ENCODE results near the gene SDK1.
"Not testable (repeated sequence)": the region's sequence is repeated elsewhere in the genome, so short reads cannot be mapped to it uniquely, and the experiment has no call there.

SDK1 gene

GRCh38 chr7:4085937-4086691 is 785.1 kb downstream of the SDK1 start:
- DNase-seq (ENCODE audit: low read depth) = no peak
- no peak for TF ChIP-seq CTCF (IDR thresholded peaks at IDR 0.05; ENCODE audit: control insufficient read depth, extremely low read depth, insufficient read depth)

DNA sequence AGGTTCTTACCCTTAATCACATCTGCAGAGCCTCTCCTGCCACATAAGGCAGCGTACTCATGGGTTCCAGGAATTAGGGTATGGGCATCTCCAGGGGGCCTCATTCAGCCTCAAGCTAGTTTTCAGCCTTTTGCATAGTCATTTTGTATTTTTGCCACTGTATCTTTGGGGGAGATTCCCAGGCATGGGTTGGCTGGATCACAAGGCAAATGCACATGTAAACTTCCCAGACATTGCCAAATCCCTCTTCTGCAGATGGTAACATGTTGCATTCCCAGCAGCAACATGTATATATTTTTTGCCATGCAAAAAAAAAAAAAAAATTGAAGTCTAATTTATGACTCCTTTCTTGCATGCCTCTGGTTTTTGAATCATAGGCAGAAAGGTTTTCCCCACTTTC is 785.7 kb downstream of the SDK1 start:
- TF ChIP-seq CTCF (IDR thresholded peaks at IDR 0.05; ENCODE audit: control insufficient read depth, extremely low read depth, insufficient read depth) = no peak
- DNase-seq (ENCODE audit: low read depth) = no peak
- H3K4me3 ChIP-seq (ENCODE audit: low read depth, low read length) = no peak overlapping the region

More at GRCh38 chr7:4085937-4086691, 785.1 kb downstream of the SDK1 start:
- no peak overlapping the region for H3K4me3 ChIP-seq (ENCODE audit: low read depth, low read length)

GRCh38 chr7:4091767-4092166 is 790.7 kb downstream of the SDK1 start:
- DNase-seq (ENCODE audit: low read depth) = no peak
- TF ChIP-seq CTCF (IDR thresholded peaks at IDR 0.05; ENCODE audit: control insufficient read depth, extremely low read depth, insufficient read depth) = no peak
- H3K4me3 ChIP-seq (ENCODE audit: low read depth, low read length) = no peak overlapping the region

DNA sequence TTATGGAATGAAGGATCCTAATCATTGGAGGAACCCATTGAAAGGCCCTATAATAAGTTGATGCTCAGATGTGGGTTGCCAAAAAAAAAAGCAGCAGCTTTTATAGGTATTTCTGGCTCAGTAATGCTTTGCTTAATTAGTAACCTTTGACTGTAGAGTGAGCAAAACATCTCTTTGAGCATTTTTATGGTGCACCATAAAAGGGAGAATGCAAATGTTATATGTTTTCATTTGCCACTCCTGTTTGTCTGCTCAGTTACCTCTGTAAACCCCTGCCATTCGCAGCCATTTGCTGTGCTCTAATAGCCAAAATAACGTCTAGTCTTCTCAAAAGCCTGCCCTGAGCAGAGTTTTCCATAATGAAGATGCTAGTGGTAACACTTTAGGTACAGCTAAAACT is 792.0 kb downstream of the SDK1 start:
- no peak overlapping the region for H3K4me3 ChIP-seq (ENCODE audit: low read depth, low read length)
- no peak for DNase-seq (ENCODE audit: low read depth)
- no peak for TF ChIP-seq CTCF (IDR thresholded peaks at IDR 0.05; ENCODE audit: control insufficient read depth, extremely low read depth, insufficient read depth)

DNA sequence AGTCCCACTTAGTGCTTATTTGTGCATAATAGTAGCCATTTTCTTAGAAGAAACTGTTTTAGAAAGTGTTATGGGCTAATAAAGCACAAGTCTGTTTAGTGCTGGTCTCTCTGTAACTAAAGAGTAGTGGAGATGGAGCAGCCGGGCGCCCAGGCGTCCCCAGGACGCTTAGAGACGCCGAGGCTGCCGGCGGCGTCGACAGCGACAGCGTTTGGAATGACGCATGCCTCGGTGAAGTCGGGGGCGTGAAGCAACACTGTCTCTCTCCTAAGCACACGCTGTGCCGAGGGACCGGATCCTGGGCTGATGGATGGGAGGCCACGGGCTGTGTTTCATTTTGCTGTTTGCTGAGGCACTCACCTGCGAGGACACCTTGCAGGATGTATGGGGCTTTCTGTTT is 792.4 kb downstream of the SDK1 start:
- TF ChIP-seq CTCF (IDR thresholded peaks at IDR 0.05; ENCODE audit: control insufficient read depth, extremely low read depth, insufficient read depth) = no peak
- DNase-seq (ENCODE audit: low read depth) = no peak
- no peak overlapping the region for H3K4me3 ChIP-seq (ENCODE audit: low read depth, low read length)

DNA sequence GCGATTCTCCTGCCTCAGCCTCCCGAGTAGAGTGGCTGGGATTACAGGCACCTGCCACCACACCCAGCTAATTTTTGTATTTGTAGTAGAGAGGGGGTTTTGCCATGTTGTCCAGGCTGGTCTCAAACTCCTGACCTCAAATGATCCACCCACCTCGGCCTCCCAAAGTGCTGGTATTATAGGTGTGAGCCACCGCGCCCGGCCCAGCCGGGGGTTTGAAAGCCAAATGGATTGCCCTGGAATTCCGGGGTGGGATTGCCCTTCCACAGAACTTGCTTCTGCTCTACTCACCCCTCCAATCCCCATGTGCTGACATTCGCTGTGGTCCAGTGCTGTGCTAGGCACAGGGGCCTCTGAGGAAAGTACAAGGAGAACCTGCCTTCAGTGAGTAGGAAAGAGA is 793.1 kb downstream of the SDK1 start:
- not testable (repeated sequence) for DNase-seq (ENCODE audit: low read depth)

DNA sequence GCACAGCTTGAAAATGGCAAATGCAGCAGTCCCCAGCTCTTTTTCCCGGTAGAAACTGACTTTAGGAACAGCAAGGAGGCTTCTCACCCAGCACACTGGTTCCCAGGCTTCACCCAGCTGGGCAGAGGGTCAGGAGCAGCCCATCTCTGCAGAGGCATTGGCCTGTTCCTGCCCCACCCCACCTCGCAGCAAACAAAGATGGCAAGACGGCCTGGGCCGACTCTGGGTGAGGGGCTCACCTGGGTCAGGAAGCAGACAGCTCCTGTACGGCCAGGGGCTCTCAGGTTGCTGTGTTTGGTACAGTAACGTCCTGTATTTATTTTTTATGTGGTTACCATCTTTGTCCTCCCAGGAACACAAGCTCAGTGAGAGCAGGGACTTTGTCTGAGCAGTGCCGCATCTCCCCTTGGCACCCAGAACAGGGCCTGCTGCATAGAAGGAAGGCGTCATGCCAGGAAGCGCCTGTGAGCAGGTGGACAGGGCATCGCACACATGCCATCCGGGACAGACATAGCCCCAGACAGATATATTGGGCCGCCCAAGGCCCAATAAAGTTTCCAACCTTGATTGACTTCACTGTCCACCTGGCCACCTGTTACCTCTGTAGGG is 796.1 kb downstream of the SDK1 start:
- H3K4me3 ChIP-seq (ENCODE audit: low read depth, low read length) = no peak overlapping the region
- no peak for TF ChIP-seq CTCF (IDR thresholded peaks at IDR 0.05; ENCODE audit: control insufficient read depth, extremely low read depth, insufficient read depth)
- DNase-seq (ENCODE audit: low read depth) = no peak

More for the DNA sequence above, 793.1 kb downstream of the SDK1 start:
- H3K4me3 ChIP-seq (ENCODE audit: low read depth, low read length) = not testable (repeated sequence)
